HepG2 (cell line): ENCODE data around the gene TMEM11. TPM values are rescaled to one million over a fixed set of nuclear protein-coding genes. Genes with fewer than 3 reads are reported as not detected.
A peak's percentile ranks its signal among the peaks of the same experiment; 100 is the strongest.

Source experiments
- CHD4 ChIP-seq: fragments of 200-600 bp; sonication (generic); IDR thresholded peaks from 2 replicates; pipeline ENCODE4 v1.7.0; 2017; ENCODE audit warnings: mild to moderate bottlenecking, low read length, borderline replicate concordance
- DR1 ChIP-seq: sonication (generic); formaldehyde crosslinking; IDR thresholded peaks from 2 replicates; pipeline ENCODE4 v1.8.0; 2021; ENCODE audit warnings: mild to moderate bottlenecking, missing genetic modification reagents, inconsistent platforms
- KDM1A ChIP-seq: IDR thresholded peaks from 2 replicates; pipeline ENCODE4 v1.6.1; 2016; ENCODE audit warnings: missing compliant biosample characterization
- MLX ChIP-seq: IDR thresholded peaks from 2 replicates; pipeline ENCODE4 v1.6.1; 2016
- MXD4 ChIP-seq: IDR thresholded peaks from 2 replicates; pipeline ENCODE4 v1.6.1; 2016; ENCODE audit warnings: mild to moderate bottlenecking, missing biosample characterization, missing genetic modification reagents
- RCOR2 ChIP-seq: IDR thresholded peaks from 2 replicates; pipeline ENCODE4 v1.6.1; 2016; ENCODE audit warnings: missing biosample characterization, missing genetic modification reagents
- RNF2 ChIP-seq: fragments of 450-650 bp; conservative IDR thresholded peaks from 2 replicates; pipeline ENCODE4 v1.6.1; 2016; ENCODE audit warnings: low read depth
- TEAD3 ChIP-seq: optimal IDR thresholded peaks from 2 replicates; pipeline ENCODE3; 2016; ENCODE audit warnings: borderline replicate concordance
- XRCC5 ChIP-seq: fragments of 200-400 bp; formaldehyde crosslinking; optimal IDR thresholded peaks from 2 replicates; pipeline ENCODE3; 2017; ENCODE audit warnings: mild to moderate bottlenecking, low read length
- ZFP91 ChIP-seq: sonication (generic); formaldehyde crosslinking; IDR thresholded peaks from 2 replicates; pipeline ENCODE4 v1.9.0; 2022; ENCODE audit warnings: missing genetic modification reagents, mild to moderate bottlenecking, borderline replicate concordance
- ZFX ChIP-seq: sonication (generic); formaldehyde crosslinking; IDR thresholded peaks from 2 replicates; pipeline ENCODE4 v1.4.0; 2020; ENCODE audit warnings: mild to moderate bottlenecking, low read depth, missing genetic modification reagents, moderate library complexity
- ZNF572 ChIP-seq: sonication (generic); formaldehyde crosslinking; IDR thresholded peaks from 2 replicates; pipeline ENCODE4 v1.5.1; 2020; ENCODE audit warnings: mild to moderate bottlenecking, missing genetic modification reagents
- ZNF839 ChIP-seq: sonication (generic); formaldehyde crosslinking; IDR thresholded peaks from 2 replicates; pipeline ENCODE4 v1.4.0; 2020; ENCODE audit warnings: missing genetic modification reagents, mild to moderate bottlenecking, borderline replicate concordance
- polyA plus RNA-seq, 8 experiments: library from polyadenylated mRNA; depleted of rRNA in 3 of 8; stranded (reverse) in 7 of 8; unstranded in 1 of 8; fragments of >200 nt; fragmentation: Illumina TruSeq in 4 of 8; extraction: Trizol in 4 of 8; gene quantifications; 2 replicates each; pipeline versions ENCODE4 v1.2.1 to v1.2.3, GENCODE V29; 2011 to 2016; ENCODE audit warnings: low read depth in 4 of 8, missing spikeins in 1 of 8, mixed read lengths in 1 of 8; ENCODE audit not compliant: insufficient read depth in 1 of 8
- total RNA-seq, 5 experiments: library from RNA; depleted of rRNA; stranded (reverse); fragments of >200 nt; fragmentation: Illumina TruSeq; extraction: Trizol; gene quantifications; 2 replicates each; pipeline ENCODE4 v1.2.3, GENCODE V29; 2016; ENCODE audit warnings: low read depth in 1 of 5
- TF ChIP-seq, protein P1 (sequence below): sonication (generic); formaldehyde crosslinking; IDR thresholded peaks from 2 replicates; pipeline ENCODE4 v1.5.1; 2020; ENCODE audit warnings: missing genetic modification reagents, mild to moderate bottlenecking, borderline replicate concordance
- TF ChIP-seq, protein P2 (sequence below): sonication (generic); formaldehyde crosslinking; IDR thresholded peaks from 2 replicates; pipeline ENCODE4 v1.8.0; 2022; ENCODE audit warnings: mild to moderate bottlenecking, missing genetic modification reagents
- TF ChIP-seq, protein P3 (sequence below): sonication (generic); formaldehyde crosslinking; IDR thresholded peaks from 2 replicates; pipeline ENCODE4 v1.4.0; 2020; ENCODE audit warnings: mild to moderate bottlenecking, low read depth, missing genetic modification reagents
- TF ChIP-seq, protein P4 (sequence below), 2 experiments: sonication (generic) in 1 of 2; formaldehyde crosslinking in 1 of 2; IDR thresholded peaks; 2 replicates each; pipeline versions ENCODE4 v1.5.1 to v1.6.1; 2011 to 2020; ENCODE audit warnings: borderline replicate concordance in 1 of 2, low read depth in 1 of 2, low read length in 1 of 2, mild to moderate bottlenecking in 1 of 2, missing genetic modification reagents in 1 of 2, moderate library complexity in 1 of 2

TMEM11 gene
- total and polyA plus RNA-seq, 2 of the 13 experiments (the other 11 are each of a cell fraction or from before 2014, with no cell fraction given) = 18.7 to 35.0 TPM

- TF ChIP-seq, protein P1, sequence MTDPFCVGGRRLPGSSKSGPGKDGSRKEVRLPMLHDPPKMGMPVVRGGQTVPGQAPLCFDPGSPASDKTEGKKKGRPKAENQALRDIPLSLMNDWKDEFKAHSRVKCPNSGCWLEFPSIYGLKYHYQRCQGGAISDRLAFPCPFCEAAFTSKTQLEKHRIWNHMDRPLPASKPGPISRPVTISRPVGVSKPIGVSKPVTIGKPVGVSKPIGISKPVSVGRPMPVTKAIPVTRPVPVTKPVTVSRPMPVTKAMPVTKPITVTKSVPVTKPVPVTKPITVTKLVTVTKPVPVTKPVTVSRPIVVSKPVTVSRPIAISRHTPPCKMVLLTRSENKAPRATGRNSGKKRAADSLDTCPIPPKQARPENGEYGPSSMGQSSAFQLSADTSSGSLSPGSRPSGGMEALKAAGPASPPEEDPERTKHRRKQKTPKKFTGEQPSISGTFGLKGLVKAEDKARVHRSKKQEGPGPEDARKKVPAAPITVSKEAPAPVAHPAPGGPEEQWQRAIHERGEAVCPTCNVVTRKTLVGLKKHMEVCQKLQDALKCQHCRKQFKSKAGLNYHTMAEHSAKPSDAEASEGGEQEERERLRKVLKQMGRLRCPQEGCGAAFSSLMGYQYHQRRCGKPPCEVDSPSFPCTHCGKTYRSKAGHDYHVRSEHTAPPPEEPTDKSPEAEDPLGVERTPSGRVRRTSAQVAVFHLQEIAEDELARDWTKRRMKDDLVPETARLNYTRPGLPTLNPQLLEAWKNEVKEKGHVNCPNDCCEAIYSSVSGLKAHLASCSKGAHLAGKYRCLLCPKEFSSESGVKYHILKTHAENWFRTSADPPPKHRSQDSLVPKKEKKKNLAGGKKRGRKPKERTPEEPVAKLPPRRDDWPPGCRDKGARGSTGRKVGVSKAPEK = no peak
- TF ChIP-seq MXD4 (CRISPR knock-in tag) = 0 out of 2 replicates have a peak, but pooled peaks have one; percentile 17
- TF ChIP-seq ZNF572 (CRISPR knock-in tag) = peak; percentile 68; the same call in 1 of the 2 replicates
- no peak for TF ChIP-seq XRCC5
- TF ChIP-seq RNF2 = no peak
- no peak for TF ChIP-seq DR1 (CRISPR knock-in tag)
- TF ChIP-seq, protein P2, sequence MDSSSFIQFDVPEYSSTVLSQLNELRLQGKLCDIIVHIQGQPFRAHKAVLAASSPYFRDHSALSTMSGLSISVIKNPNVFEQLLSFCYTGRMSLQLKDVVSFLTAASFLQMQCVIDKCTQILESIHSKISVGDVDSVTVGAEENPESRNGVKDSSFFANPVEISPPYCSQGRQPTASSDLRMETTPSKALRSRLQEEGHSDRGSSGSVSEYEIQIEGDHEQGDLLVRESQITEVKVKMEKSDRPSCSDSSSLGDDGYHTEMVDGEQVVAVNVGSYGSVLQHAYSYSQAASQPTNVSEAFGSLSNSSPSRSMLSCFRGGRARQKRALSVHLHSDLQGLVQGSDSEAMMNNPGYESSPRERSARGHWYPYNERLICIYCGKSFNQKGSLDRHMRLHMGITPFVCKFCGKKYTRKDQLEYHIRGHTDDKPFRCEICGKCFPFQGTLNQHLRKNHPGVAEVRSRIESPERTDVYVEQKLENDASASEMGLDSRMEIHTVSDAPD (CRISPR knock-in tag) = no peak
- TF ChIP-seq ZFP91 (CRISPR knock-in tag) = peak; percentile 98; the same call in 1 of the 2 replicates
- TF ChIP-seq TEAD3 (CRISPR knock-in tag) = no peak
- TF ChIP-seq KDM1A (CRISPR knock-in tag) = peak; percentile 68; the same call in 1 of the 2 replicates
- peak; percentile 61; the same call in 1 of the 2 replicates for TF ChIP-seq RCOR2 (CRISPR knock-in tag)
- TF ChIP-seq, protein P3, sequence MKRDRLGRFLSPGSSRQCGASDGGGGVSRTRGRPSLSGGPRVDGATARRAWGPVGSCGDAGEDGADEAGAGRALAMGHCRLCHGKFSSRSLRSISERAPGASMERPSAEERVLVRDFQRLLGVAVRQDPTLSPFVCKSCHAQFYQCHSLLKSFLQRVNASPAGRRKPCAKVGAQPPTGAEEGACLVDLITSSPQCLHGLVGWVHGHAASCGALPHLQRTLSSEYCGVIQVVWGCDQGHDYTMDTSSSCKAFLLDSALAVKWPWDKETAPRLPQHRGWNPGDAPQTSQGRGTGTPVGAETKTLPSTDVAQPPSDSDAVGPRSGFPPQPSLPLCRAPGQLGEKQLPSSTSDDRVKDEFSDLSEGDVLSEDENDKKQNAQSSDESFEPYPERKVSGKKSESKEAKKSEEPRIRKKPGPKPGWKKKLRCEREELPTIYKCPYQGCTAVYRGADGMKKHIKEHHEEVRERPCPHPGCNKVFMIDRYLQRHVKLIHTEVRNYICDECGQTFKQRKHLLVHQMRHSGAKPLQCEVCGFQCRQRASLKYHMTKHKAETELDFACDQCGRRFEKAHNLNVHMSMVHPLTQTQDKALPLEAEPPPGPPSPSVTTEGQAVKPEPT (CRISPR knock-in tag) = no peak
- no peak for TF ChIP-seq ZNF839 (CRISPR knock-in tag)
- TF ChIP-seq MLX (CRISPR knock-in tag) = no peak
- TF ChIP-seq, protein P4, sequence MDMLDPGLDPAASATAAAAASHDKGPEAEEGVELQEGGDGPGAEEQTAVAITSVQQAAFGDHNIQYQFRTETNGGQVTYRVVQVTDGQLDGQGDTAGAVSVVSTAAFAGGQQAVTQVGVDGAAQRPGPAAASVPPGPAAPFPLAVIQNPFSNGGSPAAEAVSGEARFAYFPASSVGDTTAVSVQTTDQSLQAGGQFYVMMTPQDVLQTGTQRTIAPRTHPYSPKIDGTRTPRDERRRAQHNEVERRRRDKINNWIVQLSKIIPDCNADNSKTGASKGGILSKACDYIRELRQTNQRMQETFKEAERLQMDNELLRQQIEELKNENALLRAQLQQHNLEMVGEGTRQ (IDR thresholded peaks at IDR 0.05; ENCODE audit: low read depth, low read length) = no peak
- TF ChIP-seq, protein P4 (CRISPR knock-in tag; IDR thresholded peaks at IDR 0.05; ENCODE audit: borderline replicate concordance) = peak; percentile 71; the same call in 1 of the 2 replicates
- 0 out of 2 replicates have a peak, but pooled peaks have one; percentile 64 for TF ChIP-seq CHD4
- 0 out of 2 replicates have a peak, but pooled peaks have one; percentile 23 for TF ChIP-seq ZFX
These were observed 39.9 kb upstream of the TMEM11 start (continued) for GRCh38 chr17:21253646-21254441.
